ENCODE measurements around the gene C19orf38. TPM values are rescaled to one million over a fixed set of nuclear protein-coding genes. Genes with fewer than 3 reads are reported as not detected.

C19orf38 gene
- 0.21 and 1.1 TPM in 2 replicates for total RNA-seq
- 1.1 TPM for polyA plus RNA-seq (2012)

GRCh38 chr19:10848230-10848856 lies at the start of gene C19orf38:
Gene C19orf38 (plus strand): TSS chr19:10848415. CDS start chr19:10848509, 94 bp downstream.
- no peak for DNase-seq (ENCODE audit: low read depth)

- DNase-seq (ENCODE audit: low read depth) = no peak
Measured at GRCh38 chr19:10800488-10800887, 47.7 kb upstream of the C19orf38 start.

GRCh38 chr19:10802479-10802878 lies 45.7 kb upstream of the C19orf38 start:
- no peak for DNase-seq (ENCODE audit: low read depth)

- DNase-seq (ENCODE audit: low read depth) = no peak
Measured at GRCh38 chr19:10803252-10803651, 45.0 kb upstream of the C19orf38 start.

GRCh38 chr19:10805065-10805757 lies 43.0 kb upstream of the C19orf38 start:
- DNase-seq (ENCODE audit: low read depth) = peak; percentile 54

GRCh38 chr19:10805758-10806247 lies 42.4 kb upstream of the C19orf38 start:
- DNase-seq (ENCODE audit: low read depth) = no peak

GRCh38 chr19:10808937-10809649 lies 39.1 kb upstream of the C19orf38 start:
- no peak for DNase-seq (ENCODE audit: low read depth)

- DNase-seq (ENCODE audit: low read depth) = no peak
Measured at GRCh38 chr19:10809651-10810285, 38.4 kb upstream of the C19orf38 start.

GRCh38 chr19:10811391-10812111 lies 36.7 kb upstream of the C19orf38 start:
- no peak for DNase-seq (ENCODE audit: low read depth)

- no peak for DNase-seq (ENCODE audit: low read depth)
Measured at GRCh38 chr19:10812196-10812595, 36.0 kb upstream of the C19orf38 start.

- peak; percentile 77 for DNase-seq (ENCODE audit: low read depth)
Measured at GRCh38 chr19:10812902-10813404, 35.3 kb upstream of the C19orf38 start.

- DNase-seq (ENCODE audit: low read depth) = no peak
Measured at GRCh38 chr19:10815007-10815536, 33.1 kb upstream of the C19orf38 start.

GRCh38 chr19:10815969-10816644 lies 32.1 kb upstream of the C19orf38 start:
- peak; percentile 11 for DNase-seq (ENCODE audit: low read depth)

- no peak for DNase-seq (ENCODE audit: low read depth)
Measured at GRCh38 chr19:10816691-10817090, 31.5 kb upstream of the C19orf38 start.

GRCh38 chr19:10817291-10818038 lies 30.8 kb upstream of the C19orf38 start:
- peak; percentile 52 for DNase-seq (ENCODE audit: low read depth)

GRCh38 chr19:10818301-10819123 lies 29.7 kb upstream of the C19orf38 start:
- no peak for DNase-seq (ENCODE audit: low read depth)

GRCh38 chr19:10819124-10820060 lies 28.8 kb upstream of the C19orf38 start:
- DNase-seq (ENCODE audit: low read depth) = no peak

Data from myocyte (in vitro differentiated cells).